SK-N-SH (cell line): ENCODE data around the gene FRYL.

Source experiments
- TF ChIP-seq, protein P1 (sequence below): fragments of 200-600 bp; sonication (generic); IDR thresholded peaks from 2 replicates; pipeline ENCODE4 v1.6.1; 2017; ENCODE audit warnings: antibody characterized with exemption, mild to moderate bottlenecking, moderate library complexity
- TF ChIP-seq, protein P2 (sequence below): IDR thresholded peaks from 2 replicates; pipeline ENCODE4 v1.4.0; 2012; ENCODE audit warnings: low read depth, borderline replicate concordance

DNA sequence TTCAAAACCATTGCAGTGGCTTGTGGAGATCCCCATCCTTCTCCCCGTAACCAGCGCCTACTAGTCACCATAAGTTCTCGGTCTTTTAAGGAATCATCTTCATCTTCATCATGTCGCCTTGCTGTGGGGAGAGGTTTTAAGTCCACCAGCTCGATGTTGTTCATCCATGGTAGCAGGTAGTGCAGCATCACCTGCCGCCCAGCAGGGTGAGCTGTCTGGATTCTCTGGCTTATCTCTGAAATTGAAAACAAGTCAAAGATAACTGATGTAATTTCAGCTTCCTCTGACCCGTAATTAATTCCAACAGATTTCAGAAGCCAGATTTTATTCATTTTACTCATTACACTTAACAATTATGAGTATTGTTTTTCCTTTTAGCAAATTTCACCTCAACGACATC, 222.6 kb downstream of the FRYL start:
- TF ChIP-seq, protein P1, sequence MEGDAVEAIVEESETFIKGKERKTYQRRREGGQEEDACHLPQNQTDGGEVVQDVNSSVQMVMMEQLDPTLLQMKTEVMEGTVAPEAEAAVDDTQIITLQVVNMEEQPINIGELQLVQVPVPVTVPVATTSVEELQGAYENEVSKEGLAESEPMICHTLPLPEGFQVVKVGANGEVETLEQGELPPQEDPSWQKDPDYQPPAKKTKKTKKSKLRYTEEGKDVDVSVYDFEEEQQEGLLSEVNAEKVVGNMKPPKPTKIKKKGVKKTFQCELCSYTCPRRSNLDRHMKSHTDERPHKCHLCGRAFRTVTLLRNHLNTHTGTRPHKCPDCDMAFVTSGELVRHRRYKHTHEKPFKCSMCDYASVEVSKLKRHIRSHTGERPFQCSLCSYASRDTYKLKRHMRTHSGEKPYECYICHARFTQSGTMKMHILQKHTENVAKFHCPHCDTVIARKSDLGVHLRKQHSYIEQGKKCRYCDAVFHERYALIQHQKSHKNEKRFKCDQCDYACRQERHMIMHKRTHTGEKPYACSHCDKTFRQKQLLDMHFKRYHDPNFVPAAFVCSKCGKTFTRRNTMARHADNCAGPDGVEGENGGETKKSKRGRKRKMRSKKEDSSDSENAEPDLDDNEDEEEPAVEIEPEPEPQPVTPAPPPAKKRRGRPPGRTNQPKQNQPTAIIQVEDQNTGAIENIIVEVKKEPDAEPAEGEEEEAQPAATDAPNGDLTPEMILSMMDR = peak; percentile 48
- TF ChIP-seq, protein P2, sequence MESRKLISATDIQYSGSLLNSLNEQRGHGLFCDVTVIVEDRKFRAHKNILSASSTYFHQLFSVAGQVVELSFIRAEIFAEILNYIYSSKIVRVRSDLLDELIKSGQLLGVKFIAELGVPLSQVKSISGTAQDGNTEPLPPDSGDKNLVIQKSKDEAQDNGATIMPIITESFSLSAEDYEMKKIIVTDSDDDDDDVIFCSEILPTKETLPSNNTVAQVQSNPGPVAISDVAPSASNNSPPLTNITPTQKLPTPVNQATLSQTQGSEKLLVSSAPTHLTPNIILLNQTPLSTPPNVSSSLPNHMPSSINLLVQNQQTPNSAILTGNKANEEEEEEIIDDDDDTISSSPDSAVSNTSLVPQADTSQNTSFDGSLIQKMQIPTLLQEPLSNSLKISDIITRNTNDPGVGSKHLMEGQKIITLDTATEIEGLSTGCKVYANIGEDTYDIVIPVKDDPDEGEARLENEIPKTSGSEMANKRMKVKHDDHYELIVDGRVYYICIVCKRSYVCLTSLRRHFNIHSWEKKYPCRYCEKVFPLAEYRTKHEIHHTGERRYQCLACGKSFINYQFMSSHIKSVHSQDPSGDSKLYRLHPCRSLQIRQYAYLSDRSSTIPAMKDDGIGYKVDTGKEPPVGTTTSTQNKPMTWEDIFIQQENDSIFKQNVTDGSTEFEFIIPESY = no peak
